Measurements from ENCODE around the gene TSC22D2.

The TSC22D2 gene

DNA sequence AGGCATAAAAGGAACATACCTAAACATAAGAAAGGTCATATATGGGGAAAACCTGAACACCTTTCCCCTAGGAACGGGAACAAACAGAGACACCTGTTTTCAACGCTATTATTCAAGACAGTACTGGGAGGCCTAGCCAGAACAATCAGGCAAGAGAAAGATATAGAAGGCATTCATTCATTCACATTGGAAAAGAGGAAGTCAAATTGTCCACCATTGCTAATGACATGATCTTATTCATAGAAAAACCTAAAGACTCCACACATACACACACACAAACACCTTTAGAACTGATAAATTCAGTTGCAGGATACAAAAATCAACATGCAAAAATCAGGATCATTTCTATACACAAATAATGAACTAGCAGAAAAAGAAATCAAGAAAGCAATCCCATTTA is 101.7 kb downstream of the TSC22D2 start:
- TF ChIP-seq, protein P1, sequence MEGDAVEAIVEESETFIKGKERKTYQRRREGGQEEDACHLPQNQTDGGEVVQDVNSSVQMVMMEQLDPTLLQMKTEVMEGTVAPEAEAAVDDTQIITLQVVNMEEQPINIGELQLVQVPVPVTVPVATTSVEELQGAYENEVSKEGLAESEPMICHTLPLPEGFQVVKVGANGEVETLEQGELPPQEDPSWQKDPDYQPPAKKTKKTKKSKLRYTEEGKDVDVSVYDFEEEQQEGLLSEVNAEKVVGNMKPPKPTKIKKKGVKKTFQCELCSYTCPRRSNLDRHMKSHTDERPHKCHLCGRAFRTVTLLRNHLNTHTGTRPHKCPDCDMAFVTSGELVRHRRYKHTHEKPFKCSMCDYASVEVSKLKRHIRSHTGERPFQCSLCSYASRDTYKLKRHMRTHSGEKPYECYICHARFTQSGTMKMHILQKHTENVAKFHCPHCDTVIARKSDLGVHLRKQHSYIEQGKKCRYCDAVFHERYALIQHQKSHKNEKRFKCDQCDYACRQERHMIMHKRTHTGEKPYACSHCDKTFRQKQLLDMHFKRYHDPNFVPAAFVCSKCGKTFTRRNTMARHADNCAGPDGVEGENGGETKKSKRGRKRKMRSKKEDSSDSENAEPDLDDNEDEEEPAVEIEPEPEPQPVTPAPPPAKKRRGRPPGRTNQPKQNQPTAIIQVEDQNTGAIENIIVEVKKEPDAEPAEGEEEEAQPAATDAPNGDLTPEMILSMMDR (IDR thresholded peaks at IDR 0.05; ENCODE audit: low read length, missing control alignments): no peak
- DNase-seq (ENCODE audit: low read depth): no peak
- H3K4me3 ChIP-seq (replicated peaks; ENCODE audit: low read depth, low read length): no peak overlapping the region

DNA sequence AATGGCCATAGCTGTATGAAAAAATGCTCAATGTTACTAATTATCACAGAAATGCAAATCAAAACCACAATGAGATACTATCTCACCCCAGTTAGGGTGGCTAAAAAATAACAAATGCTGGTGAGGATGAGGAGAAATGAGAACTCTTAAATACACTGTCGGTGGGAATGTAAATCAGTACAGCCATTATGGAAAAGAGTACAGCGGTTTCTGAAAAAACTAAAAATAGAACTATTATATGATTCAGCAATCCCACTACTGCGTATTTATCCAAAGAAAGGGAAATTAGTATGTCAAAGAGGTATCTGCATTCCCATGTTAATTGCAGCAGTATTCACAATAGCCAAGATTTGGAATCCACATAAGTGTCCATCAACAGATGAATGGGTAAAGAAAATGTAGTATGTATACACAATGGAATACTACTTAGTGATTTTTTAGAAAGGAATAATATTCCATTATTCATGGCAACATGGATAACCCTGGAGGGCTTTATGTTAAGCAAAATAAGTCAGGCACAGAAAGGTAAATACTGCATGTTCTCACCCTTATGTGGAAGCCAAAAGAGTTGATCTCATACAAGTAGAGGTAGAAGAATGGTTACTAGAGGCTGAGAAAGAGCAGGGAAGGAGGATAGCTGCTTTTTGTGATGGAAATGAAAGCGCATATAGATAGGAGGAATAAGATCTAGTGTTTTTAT is 103.2 kb downstream of the TSC22D2 start:
- DNase-seq (ENCODE audit: low read depth): no peak
- TF ChIP-seq, protein P1 (IDR thresholded peaks at IDR 0.05; ENCODE audit: low read length, missing control alignments): no peak
- H3K4me3 ChIP-seq (replicated peaks; ENCODE audit: low read depth, low read length): no peak overlapping the region

DNA sequence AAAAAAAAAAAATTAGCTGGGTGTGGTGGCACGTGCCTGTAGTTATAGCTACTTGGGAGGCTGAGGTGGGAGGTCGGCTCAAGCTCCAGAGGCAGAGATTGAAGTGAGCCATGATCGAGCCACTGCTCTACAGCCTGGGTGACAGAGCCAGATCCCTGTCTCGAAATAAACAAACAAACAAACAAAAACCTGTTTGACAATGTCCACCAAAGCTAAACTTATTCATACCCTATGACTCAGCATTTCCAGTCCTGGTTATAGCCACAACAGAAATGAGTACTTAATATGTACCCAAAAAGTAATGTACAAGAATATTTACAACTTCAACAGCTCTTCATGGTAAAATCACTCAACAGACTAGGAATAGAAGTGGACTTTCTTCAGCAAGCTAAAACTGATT is 107.1 kb downstream of the TSC22D2 start:
- DNase-seq (ENCODE audit: low read depth): peak; percentile 13
- TF ChIP-seq, protein P1 (IDR thresholded peaks at IDR 0.05; ENCODE audit: low read length, missing control alignments): no peak

More for the DNA sequence above, 107.1 kb downstream of the TSC22D2 start:
- no peak overlapping the region for H3K4me3 ChIP-seq (replicated peaks; ENCODE audit: low read depth, low read length)
